Esophagus muscularis mucosa (tissue), 3 donors: Measurements from ENCODE around the gene NEUROD2.

ENCODE experiments used
- CTCF ChIP-seq, 3 experiments: fragments of 200-600 bp in 2 of 3; fragments of 450-650 bp in 1 of 3; sonication (generic) in 2 of 3; IDR thresholded peaks; one replicate each; pipeline ENCODE4 v1.5.1; 2017 to 2019; ENCODE audit warnings: antibody characterized with exemption in 3 of 3, mild to moderate bottlenecking in 2 of 3, moderate library complexity in 1 of 3
- POLR2A ChIP-seq: fragments of 450-650 bp; IDR thresholded peaks from one replicate; pipeline ENCODE4 v1.6.1; 2017; ENCODE audit warnings: antibody characterized with exemption, moderate library complexity, mild to moderate bottlenecking, low read depth

- TF ChIP-seq CTCF (IDR thresholded peaks at IDR 0.05) (no peak), POLR2A (no peak)
Measured at GRCh38 chr17:39628655-39629493, 21.2 kb upstream of the NEUROD2 start.
